NCI-H1417 (cell line): Measurements from ENCODE around the gene TIGD2.

Source experiments
- DNase-seq, 3 experiments: peaks; one replicate each; lab custom pipeline; 2025; lab: John Stamatoyannopoulos, UW

Gene TIGD2

GRCh38 chr4:89162987-89163386 is 51.7 kb downstream of the TIGD2 start:
- DNase-seq, result no peak

GRCh38 chr4:89164400-89164799 is 53.1 kb downstream of the TIGD2 start:
- DNase-seq, result peak in 1 of 3 experiments; percentile 6
